HepG2 (cell line): ENCODE results near the gene RPS10. TPM values are rescaled to one million over a fixed set of nuclear protein-coding genes. Genes with fewer than 3 reads are reported as not detected.

Experiments
- BCLAF1 ChIP-seq: fragments of 450-650 bp; IDR thresholded peaks from 2 replicates; pipeline ENCODE4 v1.6.1; 2017; ENCODE audit warnings: mild to moderate bottlenecking
- CEBPB ChIP-seq: IDR thresholded peaks from 2 replicates; pipeline ENCODE4 v1.6.1; 2011; ENCODE audit warnings: low read depth, low read length, improper control_type of control experiment, borderline replicate concordance
- CENPBD1 ChIP-seq: sonication (generic); formaldehyde crosslinking; IDR thresholded peaks from 2 replicates; pipeline ENCODE4 v1.8.0; 2022; ENCODE audit warnings: missing genetic modification reagents, low read depth, mild to moderate bottlenecking, borderline replicate concordance
- GABPA ChIP-seq, 2 experiments: IDR thresholded peaks; 2 replicates each; pipeline ENCODE4 v1.6.1; 2011 to 2016; ENCODE audit warnings: low read depth in 2 of 2, low read length in 1 of 2, missing biosample characterization in 1 of 2, missing genetic modification characterization in 1 of 2
- GMEB2 ChIP-seq: IDR thresholded peaks from 2 replicates; pipeline ENCODE4 v1.6.1; 2016; ENCODE audit warnings: missing biosample characterization, missing genetic modification reagents, low read depth
- HNRNPLL ChIP-seq: fragments of 200-400 bp; formaldehyde crosslinking; IDR thresholded peaks from 2 replicates; pipeline ENCODE4 v1.6.1; 2017; ENCODE audit warnings: mild to moderate bottlenecking, low read depth, low read length; ENCODE audit not compliant: poor library complexity, severe bottlenecking
- MIER3 ChIP-seq: IDR thresholded peaks from 2 replicates; pipeline ENCODE4 v1.6.1; 2016; ENCODE audit warnings: missing compliant biosample characterization, borderline replicate concordance
- MTERF4 ChIP-seq: sonication (generic); formaldehyde crosslinking; IDR thresholded peaks from 2 replicates; pipeline ENCODE4 v1.8.0; 2023; ENCODE audit warnings: mild to moderate bottlenecking, missing genetic modification reagents
- NFKB2 ChIP-seq: sonication (generic); formaldehyde crosslinking; IDR thresholded peaks from 2 replicates; pipeline ENCODE4 v1.4.0; 2020; ENCODE audit warnings: missing genetic modification reagents, borderline replicate concordance
- PAX8 ChIP-seq: sonication (generic); formaldehyde crosslinking; IDR thresholded peaks from 2 replicates; pipeline ENCODE4 v1.8.0; 2022; ENCODE audit warnings: mild to moderate bottlenecking, missing genetic modification reagents, borderline replicate concordance
- PBX3 ChIP-seq: sonication (generic); formaldehyde crosslinking; IDR thresholded peaks from 2 replicates; pipeline ENCODE4 v1.8.1; 2023; ENCODE audit warnings: missing genetic modification reagents, inconsistent platforms, borderline replicate concordance
- ZBTB25 ChIP-seq: IDR thresholded peaks from 2 replicates; pipeline ENCODE4 v1.6.1; 2018; ENCODE audit warnings: missing genetic modification reagents
- ZNF256 ChIP-seq: sonication (generic); formaldehyde crosslinking; conservative IDR thresholded peaks from 2 replicates; pipeline ENCODE4 v1.4.0; 2020; ENCODE audit warnings: missing genetic modification reagents
- ZNF337 ChIP-seq: sonication (generic); formaldehyde crosslinking; IDR thresholded peaks from 2 replicates; pipeline ENCODE4 v1.5.1; 2020; ENCODE audit warnings: missing genetic modification reagents, low read depth, mild to moderate bottlenecking, borderline replicate concordance
- ZNF567 ChIP-seq: sonication (generic); formaldehyde crosslinking; IDR thresholded peaks from 2 replicates; pipeline ENCODE4 v1.8.1; 2023; ENCODE audit warnings: mild to moderate bottlenecking, missing genetic modification reagents, borderline replicate concordance
- ZNF800 ChIP-seq: sonication (generic); formaldehyde crosslinking; IDR thresholded peaks from 2 replicates; pipeline ENCODE4 v1.4.0; 2020; ENCODE audit warnings: missing genetic modification reagents
- ZNF891 ChIP-seq: sonication (generic); formaldehyde crosslinking; IDR thresholded peaks from 2 replicates; pipeline ENCODE4 v1.5.0; 2020; ENCODE audit warnings: mild to moderate bottlenecking, missing genetic modification reagents
- ZSCAN12 ChIP-seq: sonication (generic); formaldehyde crosslinking; IDR thresholded peaks from 2 replicates; pipeline ENCODE4 v1.9.0; 2021; ENCODE audit warnings: mild to moderate bottlenecking, missing genetic modification reagents
- polyA plus RNA-seq, 8 experiments: library from polyadenylated mRNA; depleted of rRNA in 3 of 8; stranded (reverse) in 7 of 8; unstranded in 1 of 8; fragments of >200 nt; fragmentation: Illumina TruSeq in 4 of 8; extraction: Trizol in 4 of 8; gene quantifications; 2 replicates each; pipeline versions ENCODE4 v1.2.1 to v1.2.3, GENCODE V29; 2011 to 2016; ENCODE audit warnings: low read depth in 4 of 8, missing spikeins in 1 of 8, mixed read lengths in 1 of 8; ENCODE audit not compliant: insufficient read depth in 1 of 8
- total RNA-seq, 5 experiments: library from RNA; depleted of rRNA; stranded (reverse); fragments of >200 nt; fragmentation: Illumina TruSeq; extraction: Trizol; gene quantifications; 2 replicates each; pipeline ENCODE4 v1.2.3, GENCODE V29; 2016; ENCODE audit warnings: low read depth in 1 of 5

RPS10 gene
- total and polyA plus RNA-seq, 2 of the 13 experiments (the other 11 are each of a cell fraction or from before 2014, with no cell fraction given), result 2,909 to 4,648 TPM

GRCh38 chr6:34391786-34392496, 33.9 kb downstream of the RPS10 start (continued):
- no peak for TF ChIP-seq BCLAF1
- peak; percentile 89 for TF ChIP-seq ZNF800 (CRISPR knock-in tag)
- no peak for TF ChIP-seq PBX3 (CRISPR knock-in tag)
- peak; percentile 41 for TF ChIP-seq ZSCAN12 (CRISPR knock-in tag)
- TF ChIP-seq GABPA (IDR thresholded peaks at IDR 0.05; ENCODE audit: low read depth, low read length), result no peak
- no peak for TF ChIP-seq GABPA (CRISPR knock-in tag; IDR thresholded peaks at IDR 0.05; ENCODE audit: low read depth)
- no peak for TF ChIP-seq CENPBD1
- TF ChIP-seq PAX8 (CRISPR knock-in tag), result peak; percentile 30; the same call in 1 of the 2 replicates
- TF ChIP-seq GMEB2 (CRISPR knock-in tag), result no peak
- TF ChIP-seq MTERF4 (CRISPR knock-in tag), result peak; percentile 95
- peak; percentile 88 for TF ChIP-seq HNRNPLL
- TF ChIP-seq ZNF891 (CRISPR knock-in tag), result 0 out of 2 replicates have a peak, but pooled peaks have one; percentile 46
- no peak for TF ChIP-seq ZNF256 (CRISPR knock-in tag)
- no peak for TF ChIP-seq CEBPB
- TF ChIP-seq ZBTB25 (CRISPR knock-in tag), result no peak
- no peak for TF ChIP-seq MIER3 (CRISPR knock-in tag)
- peak; percentile 93 for TF ChIP-seq NFKB2 (CRISPR knock-in tag)
- no peak for TF ChIP-seq ZNF567 (CRISPR knock-in tag)
- no peak for TF ChIP-seq ZNF337 (CRISPR knock-in tag)
